Middle frontal gyrus (tissue), 1 donor: ENCODE results near the gene FNDC3B.

Experiments used
- DNase-seq: peaks from one replicate; pipeline ENCODE4 v3.0.0-alpha.2; 2015; ENCODE audit warnings: low spot score; ENCODE audit errors: extremely low spot score

The FNDC3B gene

GRCh38 chr3:172112734-172113120 lies 73.3 kb downstream of the FNDC3B start:
- DNase-seq = no peak

DNA sequence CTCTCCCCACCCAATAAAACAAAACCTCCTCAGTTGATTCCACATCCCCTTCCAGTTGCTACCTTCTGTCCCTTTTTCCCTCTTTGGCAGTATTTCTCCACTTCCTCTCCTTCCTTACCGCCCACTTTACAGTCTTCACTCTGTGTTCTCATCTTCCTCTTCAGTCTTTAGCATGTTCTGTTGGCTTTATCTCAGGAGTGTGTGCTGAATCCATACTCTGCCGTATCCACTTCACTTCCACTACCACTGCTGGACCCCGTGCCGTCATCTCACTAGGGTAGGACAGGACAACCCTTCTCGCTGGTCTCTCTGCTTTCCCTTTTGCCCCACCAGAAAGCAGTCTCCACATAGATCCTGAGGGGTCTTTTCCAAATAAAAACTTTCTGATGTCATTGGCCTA lies 74.3 kb downstream of the FNDC3B start:
- DNase-seq = no peak

DNA sequence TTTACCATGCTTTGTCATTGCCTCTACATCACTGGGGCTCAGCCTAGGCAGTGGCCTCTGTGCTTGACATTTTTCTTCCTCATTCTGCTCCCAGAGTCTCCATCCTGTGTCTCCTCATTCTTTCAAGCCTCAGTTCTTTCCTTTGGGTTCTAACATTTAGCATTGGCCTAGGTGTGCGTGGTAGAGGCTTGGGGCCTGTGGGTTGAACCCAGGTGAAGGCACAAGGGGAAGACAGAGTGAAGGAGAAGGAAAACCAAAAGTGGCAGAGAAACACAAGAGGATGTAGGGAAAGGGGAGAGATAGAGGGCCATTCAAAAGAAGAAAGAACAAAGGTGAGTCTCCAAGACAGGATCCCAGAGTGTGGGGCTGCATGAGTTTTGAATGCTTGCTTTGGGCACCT lies 75.7 kb downstream of the FNDC3B start:
- no peak for DNase-seq

DNA sequence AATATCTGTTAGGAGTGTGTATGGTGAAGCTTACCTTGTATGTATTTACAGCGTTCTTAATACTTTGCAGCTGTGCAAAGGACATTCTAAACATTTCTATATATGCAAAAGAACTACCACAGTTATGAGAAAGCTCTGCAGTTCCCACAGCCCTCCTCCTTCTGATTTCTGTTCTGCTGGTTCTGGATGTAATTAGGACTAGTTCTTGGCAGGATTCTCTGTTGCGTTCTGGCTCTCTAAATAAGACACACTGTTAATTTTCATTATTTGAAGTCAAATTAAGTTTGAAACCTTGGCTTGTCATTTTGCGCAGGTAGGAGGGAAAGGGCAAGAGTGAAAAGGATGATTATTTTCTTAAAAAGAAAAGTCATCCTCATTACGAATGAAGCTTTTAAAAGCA lies 76.4 kb downstream of the FNDC3B start:
- DNase-seq = no peak

DNA sequence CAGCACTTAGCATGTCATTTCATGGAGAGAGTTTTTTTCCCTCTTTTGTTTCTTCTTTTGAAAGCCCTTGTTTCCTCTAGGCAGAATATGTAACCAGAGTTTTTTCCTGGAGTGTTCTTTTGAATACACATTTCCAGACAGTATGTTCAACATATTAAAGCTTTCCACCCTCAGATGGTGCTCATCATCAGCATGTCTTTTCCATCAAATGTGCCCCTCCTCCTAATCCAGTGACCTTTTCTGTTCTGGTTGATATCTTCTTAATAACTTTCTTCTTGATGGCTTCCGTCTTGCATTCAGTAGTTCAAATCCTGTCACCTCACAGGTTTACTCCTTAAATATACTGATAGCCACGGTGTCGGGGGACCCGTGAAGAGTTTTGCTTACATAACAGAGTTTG lies 78.6 kb downstream of the FNDC3B start:
- DNase-seq = no peak

- no peak for DNase-seq
These were observed 80.0 kb downstream of the FNDC3B start for GRCh38 chr3:172119266-172119969.

GRCh38 chr3:172120912-172121311 lies 81.5 kb downstream of the FNDC3B start:
- DNase-seq = no peak

GRCh38 chr3:172121981-172122380 lies 82.6 kb downstream of the FNDC3B start:
- no peak for DNase-seq

DNA sequence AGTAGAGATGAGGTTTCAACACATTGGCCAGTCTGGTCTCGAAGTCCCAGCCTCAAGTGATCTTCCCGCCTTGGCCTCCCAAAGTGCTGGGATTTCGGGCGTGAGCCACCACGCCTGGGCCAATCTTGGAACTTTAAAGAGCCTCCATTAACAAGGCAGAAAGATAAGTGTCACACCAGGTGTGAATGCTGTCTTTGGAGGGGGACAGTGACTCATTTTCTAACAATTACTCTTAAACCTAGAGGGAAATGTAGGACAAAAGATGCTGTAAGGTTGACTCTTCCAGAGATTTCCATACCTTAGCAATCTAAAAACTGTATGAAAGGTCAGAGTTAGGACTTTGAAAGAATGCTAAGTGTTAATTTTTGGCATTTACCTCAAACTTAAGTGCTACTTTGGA lies 84.9 kb downstream of the FNDC3B start:
- no peak for DNase-seq

GRCh38 chr3:172125053-172125452 lies 85.7 kb downstream of the FNDC3B start:
- no peak for DNase-seq

DNA sequence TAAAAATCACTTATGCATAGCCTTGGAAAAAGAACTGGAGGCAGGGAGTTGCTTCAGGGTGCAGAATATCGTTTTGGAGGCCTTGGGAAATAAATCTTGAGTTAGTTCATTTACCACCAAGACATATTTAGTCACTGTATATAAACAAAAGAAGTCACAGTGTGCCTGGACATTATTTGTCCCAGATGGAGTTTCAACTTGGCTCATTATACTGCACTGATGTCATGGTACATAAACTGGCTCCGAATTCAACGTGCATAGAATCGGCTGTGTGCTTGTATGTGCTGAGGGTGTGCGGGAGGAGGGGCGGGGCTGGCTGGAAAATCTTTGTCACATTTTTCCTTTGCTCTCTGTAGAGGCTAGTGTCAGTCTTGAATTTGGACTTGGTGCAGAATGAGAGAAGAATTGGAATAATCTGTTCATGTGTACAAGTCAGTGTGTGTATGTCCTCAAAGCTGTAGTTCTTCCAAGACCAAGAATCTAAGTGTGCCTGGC lies 86.6 kb downstream of the FNDC3B start:
- DNase-seq = no peak

GRCh38 chr3:172126741-172127140 lies 87.4 kb downstream of the FNDC3B start:
- DNase-seq = no peak

- no peak for DNase-seq
These were observed 87.8 kb downstream of the FNDC3B start for GRCh38 chr3:172127141-172127540.

DNA sequence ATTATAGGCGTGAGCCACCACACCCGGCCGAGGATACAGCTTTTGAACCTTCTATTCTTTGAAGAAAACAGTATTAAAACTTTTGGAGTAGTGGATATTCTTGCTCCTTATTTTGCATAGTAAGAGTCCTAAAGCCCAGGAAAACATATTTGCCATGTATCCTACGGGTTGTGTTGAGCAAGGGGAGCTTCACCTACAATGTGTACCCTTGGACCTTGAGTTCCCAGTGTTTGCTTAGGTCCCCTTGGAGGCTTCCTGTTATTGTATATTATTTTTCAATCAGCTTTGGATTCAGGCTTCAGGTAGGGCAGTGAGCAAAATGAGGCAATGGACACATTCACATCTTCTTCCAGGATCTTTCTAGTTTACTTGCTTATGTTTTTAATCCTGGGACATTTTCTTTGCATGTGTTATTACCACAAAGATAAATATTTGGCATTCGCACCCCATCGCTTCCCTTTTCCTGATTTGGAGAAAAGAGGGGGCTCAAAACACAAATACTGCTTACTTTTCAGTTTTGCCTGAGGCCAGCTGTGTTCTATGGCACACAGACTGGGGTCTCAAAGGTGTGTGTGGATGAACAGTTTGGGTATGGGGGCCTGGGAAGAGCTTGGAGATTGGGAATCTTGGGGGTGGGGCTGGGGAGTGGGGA lies 88.7 kb downstream of the FNDC3B start:
- no peak for DNase-seq

DNA sequence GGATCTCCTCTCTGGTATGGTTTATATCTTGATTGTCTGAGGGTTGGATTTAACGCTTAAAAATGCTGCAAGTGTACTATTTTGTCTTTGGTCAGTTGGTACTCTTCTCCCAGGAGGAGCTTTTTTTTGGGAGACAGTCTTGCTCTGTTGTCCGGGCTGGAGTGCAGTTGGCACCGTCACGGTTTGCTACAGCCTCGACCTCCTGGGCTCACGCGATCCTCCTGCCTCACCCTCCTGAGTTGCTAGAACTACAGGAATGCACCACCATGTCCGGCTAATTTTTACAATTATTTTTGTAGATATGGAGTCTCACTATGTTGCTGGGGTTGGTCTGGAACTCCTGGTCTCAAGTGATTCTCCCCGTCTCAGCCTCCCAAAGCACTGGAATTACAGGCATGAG lies 89.5 kb downstream of the FNDC3B start:
- DNase-seq = no peak

GRCh38 chr3:172129498-172129849 lies 90.1 kb downstream of the FNDC3B start:
- no peak for DNase-seq

GRCh38 chr3:172129850-172130716 lies 90.7 kb downstream of the FNDC3B start:
- DNase-seq = no peak

DNA sequence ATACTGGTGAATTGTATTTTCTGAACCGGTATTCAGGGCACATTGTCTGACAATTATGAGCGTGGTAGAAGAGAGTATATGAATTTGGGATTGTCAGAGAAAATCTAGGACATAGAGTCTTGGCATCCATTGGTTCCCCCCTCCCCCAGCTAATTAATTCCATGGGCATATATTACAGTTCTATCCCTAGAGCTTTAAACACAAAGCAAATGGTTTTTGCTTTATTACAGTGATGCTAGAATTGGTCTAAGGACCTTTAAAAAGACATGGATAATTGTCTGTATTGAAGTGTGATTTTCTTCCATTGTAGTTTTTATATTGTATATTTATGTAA lies 91.3 kb downstream of the FNDC3B start:
- no peak for DNase-seq

DNA sequence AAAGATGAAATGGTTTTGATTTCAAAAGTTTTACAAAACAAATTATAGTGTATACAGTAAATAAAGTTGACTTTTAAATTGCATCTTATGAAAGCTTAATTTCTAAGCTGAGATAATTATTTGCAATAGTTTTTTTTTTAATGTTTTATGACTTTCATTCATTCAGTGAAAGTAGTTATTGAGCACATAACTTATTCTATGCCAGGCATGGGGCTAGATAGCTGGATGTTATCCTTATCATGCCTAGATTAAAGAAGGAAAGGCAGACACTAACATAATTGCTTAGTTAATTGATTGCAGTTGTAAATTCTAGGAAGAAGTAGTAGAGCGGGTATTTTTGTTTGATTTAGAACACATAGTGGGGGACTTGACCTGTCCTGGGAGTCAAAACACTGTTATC lies 92.4 kb downstream of the FNDC3B start:
- DNase-seq = no peak

DNA sequence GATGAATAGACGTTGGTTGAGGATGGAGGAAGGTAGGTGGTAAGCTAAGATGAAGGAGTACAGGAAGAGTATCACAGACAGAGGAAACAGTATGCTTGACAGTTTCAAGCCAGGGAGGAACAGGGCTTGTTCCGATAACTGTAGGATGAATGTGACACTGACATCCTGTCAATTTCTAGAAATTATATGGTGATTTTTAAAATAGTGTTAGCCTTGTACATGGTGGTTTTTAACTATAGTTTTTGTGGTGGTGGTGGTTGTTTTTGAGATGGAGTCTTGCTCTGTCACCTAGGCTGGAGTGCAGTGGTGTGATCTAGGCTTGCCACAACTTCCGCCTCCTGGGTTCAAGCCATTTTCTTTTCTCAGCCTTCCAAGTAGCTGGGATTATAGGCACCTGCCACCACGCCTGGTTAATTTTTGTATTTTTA lies 92.8 kb downstream of the FNDC3B start:
- no peak for DNase-seq

DNA sequence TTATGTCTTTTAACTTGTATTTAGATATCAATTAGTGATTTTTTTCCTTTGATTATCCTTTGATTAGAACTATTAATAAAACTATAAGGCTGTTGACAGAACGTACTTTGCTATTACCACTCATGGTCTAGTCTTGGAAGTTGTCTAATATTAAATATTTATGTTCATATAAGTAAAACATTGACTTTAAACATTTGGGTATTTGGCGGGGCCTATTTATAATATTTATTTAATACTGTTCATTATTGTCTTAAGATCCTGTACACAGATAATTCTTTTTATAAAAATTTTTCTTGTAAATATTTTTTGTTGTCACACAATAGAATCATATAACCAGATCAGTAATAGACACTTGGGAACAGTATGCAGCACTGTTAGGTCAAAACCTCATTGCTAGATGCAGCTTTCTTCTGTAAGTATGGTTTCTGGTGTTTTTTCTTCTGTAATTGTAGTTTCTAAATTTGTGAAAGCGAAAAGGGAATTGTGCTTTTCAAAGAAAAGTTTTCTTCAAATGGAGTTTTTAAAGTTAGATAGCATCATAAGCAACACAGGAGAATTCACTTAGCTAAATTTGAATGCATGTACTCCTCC lies 93.4 kb downstream of the FNDC3B start:
- no peak for DNase-seq

DNA sequence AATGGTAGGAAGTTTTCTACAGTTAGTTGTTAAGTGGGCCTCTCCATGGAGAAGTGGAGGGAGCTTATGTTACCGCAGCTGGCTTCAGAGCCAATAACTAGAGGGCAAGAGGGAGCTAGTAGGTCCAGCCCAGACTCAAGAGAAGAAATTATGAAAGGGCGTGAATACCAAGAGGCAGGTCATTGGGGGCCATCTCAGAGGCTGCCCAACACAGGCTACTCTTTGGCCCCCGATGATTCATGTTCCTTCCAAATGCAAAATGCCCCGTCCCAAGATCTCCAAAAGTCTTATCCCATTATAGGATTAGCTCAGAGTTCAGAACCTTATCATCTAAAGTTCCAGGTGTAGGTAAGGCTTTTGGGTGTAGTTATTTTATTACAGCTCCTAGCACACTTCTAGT lies 94.5 kb downstream of the FNDC3B start:
- no peak for DNase-seq
